GM23338 (cell line): Measurements from ENCODE around the gene SVIL. TPM values are rescaled to one million over a fixed set of nuclear protein-coding genes. Genes with fewer than 3 reads are reported as not detected.
A peak's percentile ranks its signal among the peaks of the same experiment; 100 is the strongest.

Experiments used
- ATAC-seq: fragments of 200-7000 bp; cut with Tn5 transposase; 3 replicates; pipeline ENCODE4 v1.9.1; 2020
- DNase-seq: peaks from one replicate; pipeline ENCODE4 v3.0.0-alpha.2; 2015; ENCODE audit warnings: low spot score
- H2AFZ ChIP-seq: fragments of 200-600 bp; sonication (generic); 2 replicates; pipeline ENCODE4 v1.8.0; 2016; ENCODE audit warnings: antibody characterized with exemption, mild to moderate bottlenecking, moderate library complexity
- H3F3A ChIP-seq: fragments of 200-600 bp; sonication (generic); replicated peaks from 2 replicates; pipeline ENCODE4 v1.8.0; 2017; ENCODE audit warnings: antibody characterized with exemption, mixed run types, low read depth
- H3K27ac ChIP-seq: fragments of 200-600 bp; sonication (generic); 2 replicates; pipeline ENCODE4 v1.6.1; 2016; ENCODE audit warnings: low read depth
- H3K27me3 ChIP-seq: fragments of 200-600 bp; sonication (generic); 2 replicates; pipeline ENCODE4 v1.8.0; 2016; ENCODE audit warnings: mild to moderate bottlenecking, mixed run types, moderate library complexity; ENCODE audit not compliant: insufficient read depth
- H3K36me3 ChIP-seq: fragments of 200-600 bp; sonication (generic); 2 replicates; pipeline ENCODE4 v1.8.0; 2016; ENCODE audit warnings: mild to moderate bottlenecking; ENCODE audit not compliant: insufficient read depth
- H3K4me1 ChIP-seq: fragments of 200-600 bp; sonication (generic); 2 replicates; pipeline ENCODE4 v1.8.0; 2016; ENCODE audit warnings: mild to moderate bottlenecking, moderate library complexity; ENCODE audit not compliant: insufficient read depth
- H3K4me2 ChIP-seq: fragments of 200-600 bp; sonication (generic); 2 replicates; pipeline ENCODE4 v1.7.1; 2017; ENCODE audit warnings: mixed run types
- H3K4me3 ChIP-seq: fragments of 200-600 bp; sonication (generic); 2 replicates; pipeline ENCODE4 v1.6.1; 2016; ENCODE audit warnings: mixed run types
- H3K79me2 ChIP-seq: fragments of 200-600 bp; sonication (generic); replicated peaks from 2 replicates; pipeline ENCODE4 v1.8.0; 2017; ENCODE audit warnings: mild to moderate bottlenecking; ENCODE audit not compliant: insufficient read depth
- H3K9me2 ChIP-seq: fragments of 200-600 bp; sonication (generic); 2 replicates; pipeline ENCODE4 v1.8.0; 2017; ENCODE audit not compliant: insufficient read depth
- H4K20me1 ChIP-seq: fragments of 200-600 bp; sonication (generic); replicated peaks from 2 replicates; pipeline ENCODE4 v1.8.0; 2017; ENCODE audit warnings: mild to moderate bottlenecking; ENCODE audit not compliant: insufficient read depth
- H3K27ac Mint-ChIP-seq: 2 replicates; pipeline ENCODE4 v1.8.0; 2020; ENCODE audit warnings: inconsistent platforms, mild to moderate bottlenecking, moderate library complexity, mixed read lengths
- H3K27me3 Mint-ChIP-seq: 3 replicates; pipeline ENCODE4 v1.8.0; 2022; ENCODE audit warnings: low read depth, mild to moderate bottlenecking, moderate library complexity, mixed read lengths, inconsistent platforms; ENCODE audit not compliant: insufficient read depth, poor library complexity
- H3K36me3 Mint-ChIP-seq: 3 replicates; pipeline ENCODE4 v1.8.0; 2021; ENCODE audit warnings: low read depth, mild to moderate bottlenecking, inconsistent platforms, moderate library complexity, mixed read lengths
- H3K4me1 Mint-ChIP-seq: 3 replicates; pipeline ENCODE4 v1.8.0; 2020; ENCODE audit warnings: mild to moderate bottlenecking, inconsistent platforms, mixed read lengths
- H3K4me3 Mint-ChIP-seq: 3 replicates; pipeline ENCODE4 v1.8.0; 2021; ENCODE audit warnings: moderate library complexity, mild to moderate bottlenecking, inconsistent platforms, mixed read lengths
- H3K9me3 Mint-ChIP-seq: 3 replicates; pipeline ENCODE4 v1.8.0; 2020; ENCODE audit warnings: moderate library complexity, mild to moderate bottlenecking, inconsistent platforms, mixed read lengths
- CREB1 ChIP-seq: fragments of 250-450 bp; sonication (Bioruptor Pico); IDR thresholded peaks from 2 replicates; pipeline ENCODE4 v1.5.0; 2020; ENCODE audit warnings: low read depth, mild to moderate bottlenecking, moderate library complexity
- CTCF ChIP-seq, 2 experiments: fragments of 200-600 bp in 1 of 2; sonication (generic) in 1 of 2; conservative IDR thresholded peaks; 2 replicates each; pipeline versions ENCODE4 v1.5.1 to v1.6.1; 2016 to 2017; ENCODE audit warnings: antibody characterized with exemption in 2 of 2, low read depth in 2 of 2, mild to moderate bottlenecking in 2 of 2, moderate library complexity in 1 of 2
- EZH2 ChIP-seq: fragments of 200-600 bp; sonication (generic); IDR thresholded peaks from one replicate; pipeline ENCODE4 v1.8.0; 2017; ENCODE audit warnings: antibody characterized with exemption, mild to moderate bottlenecking, low read depth; ENCODE audit not compliant: unreplicated experiment
- EZH2phosphoT487 ChIP-seq: fragments of 200-600 bp; sonication (generic); IDR thresholded peaks from one replicate; pipeline ENCODE4 v1.8.1; 2018; ENCODE audit warnings: antibody characterized with exemption; ENCODE audit not compliant: unreplicated experiment
- JUNB ChIP-seq: IDR thresholded peaks from one replicate; pipeline ENCODE4 v1.6.1; 2016; ENCODE audit warnings: antibody characterized with exemption; ENCODE audit not compliant: unreplicated experiment
- NANOG ChIP-seq: IDR thresholded peaks from 2 replicates; pipeline ENCODE4 v1.6.1; 2016; ENCODE audit warnings: antibody characterized with exemption, borderline replicate concordance
- POLR2AphosphoS5 ChIP-seq: IDR thresholded peaks from 2 replicates; pipeline ENCODE4 v1.6.1; 2016; ENCODE audit warnings: antibody characterized with exemption, low read depth
- STAT1 ChIP-seq: IDR thresholded peaks from one replicate; pipeline ENCODE4 v1.6.1; 2016; ENCODE audit warnings: antibody characterized with exemption; ENCODE audit not compliant: unreplicated experiment
- ZNF114 ChIP-seq: fragments of 250-450 bp; sonication (Bioruptor Pico); IDR thresholded peaks from 2 replicates; pipeline ENCODE4 v1.5.0; 2020; ENCODE audit warnings: mild to moderate bottlenecking, moderate library complexity
- ZNF331 ChIP-seq: fragments of 250-450 bp; sonication (Bioruptor Pico); IDR thresholded peaks from 2 replicates; pipeline ENCODE4 v1.5.0; 2020; ENCODE audit warnings: low read depth, mild to moderate bottlenecking, moderate library complexity
- ZNF462 ChIP-seq: fragments of 250-450 bp; sonication (Bioruptor Pico); IDR thresholded peaks from 2 replicates; pipeline ENCODE4 v1.5.0; 2020; ENCODE audit warnings: mild to moderate bottlenecking, moderate library complexity
- polyA plus RNA-seq: library from polyadenylated mRNA; unstranded; fragments of >200 nt; fragmentation: Nextera tagmentation; extraction: Ambion mirVana; gene quantifications from 2 replicates; pipeline ENCODE4 v1.2.1, GENCODE V29; 2016
- total RNA-seq: library from RNA; depleted of rRNA; stranded (reverse); fragments of >200 nt; shearing (Covaris generic); gene quantifications from 2 replicates; pipeline ENCODE4 v1.2.3, GENCODE V29; 2014
- TF ChIP-seq, protein P1 (sequence below): IDR thresholded peaks from 2 replicates; pipeline ENCODE4 v1.6.1; 2016; ENCODE audit warnings: antibody characterized with exemption

Gene SVIL
- total and polyA plus RNA-seq, 2 experiments from 2014 or later: 8.8 to 34.9 TPM

DNA sequence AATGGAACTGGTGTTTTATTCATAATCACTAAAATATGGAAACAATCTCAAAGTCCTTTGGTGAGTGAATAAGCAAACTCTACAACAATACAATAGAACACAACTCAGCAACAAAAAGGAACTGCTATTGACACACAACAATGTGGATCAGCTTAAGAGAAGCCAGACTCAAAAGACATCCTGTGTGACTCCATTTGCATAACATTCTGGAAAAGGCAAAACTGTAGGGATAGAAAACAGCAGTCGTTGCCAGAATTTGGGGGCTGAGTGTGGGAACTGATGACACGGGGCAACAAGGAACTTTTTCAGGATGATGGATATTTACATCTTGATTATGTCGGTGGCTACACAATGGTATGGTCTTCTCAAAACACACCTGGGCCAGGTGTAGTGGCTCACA is 32.4 kb upstream of the SVIL start:
- ATAC-seq (peak; percentile 84), DNase-seq (peak; percentile 71)
- Mint-ChIP-seq H3K27me3 (peaks cover under 1% of the 10 kb centered on the region), H3K27ac (peak overlapping the region; percentile 77), H3K9me3 (no peaks in the 10 kb centered on the region), H3K4me1 (peaks cover 14% of the 10 kb centered on the region), H3K36me3 (no peaks in the 10 kb centered on the region; the same call in 2 of the 3 replicates), H3K4me3 (no peak overlapping the region; the same call in 2 of the 3 replicates)
- Histone ChIP-seq H2AFZ (no peak overlapping the region), H3F3A (no peaks in the 10 kb centered on the region), H3K4me3 (no peak overlapping the region), H3K9me2 (no peaks in the 10 kb centered on the region), H3K36me3 (no peaks in the 10 kb centered on the region), H3K27me3 (no peaks in the 10 kb centered on the region), H3K4me1 (peaks cover 16% of the 10 kb centered on the region), H3K79me2 (no peaks in the 10 kb centered on the region), H3K4me2 (0 out of 2 replicates have a peak overlapping the region, but pooled peaks have one; percentile 10), H4K20me1 (no peaks in the 10 kb centered on the region), H3K27ac (peak overlapping the region; percentile 76)
- TF ChIP-seq ZNF114 (CRISPR knock-in tag) (no peak), STAT1 (no peak), ZNF331 (no peak), POLR2AphosphoS5 (no peak)

GRCh38 chr10:29666201-29666600 is 31.4 kb upstream of the SVIL start:
- Histone ChIP-seq H4K20me1 (no peaks in the 10 kb centered on the region), H3K36me3 (no peaks in the 10 kb centered on the region), H3K27me3 (no peaks in the 10 kb centered on the region), H3K4me1 (peaks cover 19% of the 10 kb centered on the region), H3K27ac (peak overlapping the region; percentile 52), H3F3A (no peaks in the 10 kb centered on the region), H3K4me2 (0 out of 2 replicates have a peak overlapping the region, but pooled peaks have one; percentile 10), H3K79me2 (no peaks in the 10 kb centered on the region), H3K9me2 (0 out of 2 replicates have a peak, but pooled peaks cover 4% of the 10 kb centered on the region), H3K4me3 (no peak overlapping the region), H2AFZ (no peak overlapping the region)
- Mint-ChIP-seq H3K9me3 (no peaks in the 10 kb centered on the region), H3K4me3 (no peak overlapping the region), H3K4me1 (peaks cover 21% of the 10 kb centered on the region), H3K36me3 (no peaks in the 10 kb centered on the region; the same call in 2 of the 3 replicates), H3K27ac (peak overlapping the region; percentile 83), H3K27me3 (peaks cover 6% of the 10 kb centered on the region)
- ATAC-seq (no peak), DNase-seq (no peak)
- TF ChIP-seq JUNB (no peak), ZNF462 (no peak), STAT1 (no peak), EZH2 (no peak), CTCF (conservative IDR thresholded peaks at IDR 0.05; ENCODE audit: low read depth in 2 of 2) (no peak), POLR2AphosphoS5 (no peak), ZNF114 (CRISPR knock-in tag) (no peak), EZH2phosphoT487 (no peak), ZNF331 (no peak), CREB1 (CRISPR knock-in tag) (no peak), NANOG (no peak)
- TF ChIP-seq, protein P1, sequence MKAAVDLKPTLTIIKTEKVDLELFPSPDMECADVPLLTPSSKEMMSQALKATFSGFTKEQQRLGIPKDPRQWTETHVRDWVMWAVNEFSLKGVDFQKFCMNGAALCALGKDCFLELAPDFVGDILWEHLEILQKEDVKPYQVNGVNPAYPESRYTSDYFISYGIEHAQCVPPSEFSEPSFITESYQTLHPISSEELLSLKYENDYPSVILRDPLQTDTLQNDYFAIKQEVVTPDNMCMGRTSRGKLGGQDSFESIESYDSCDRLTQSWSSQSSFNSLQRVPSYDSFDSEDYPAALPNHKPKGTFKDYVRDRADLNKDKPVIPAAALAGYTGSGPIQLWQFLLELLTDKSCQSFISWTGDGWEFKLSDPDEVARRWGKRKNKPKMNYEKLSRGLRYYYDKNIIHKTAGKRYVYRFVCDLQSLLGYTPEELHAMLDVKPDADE: no peak
